Mucosa of descending colon (tissue), 3 donors: ENCODE data around the gene CHRD. TPM values are rescaled to one million over a fixed set of nuclear protein-coding genes. Genes with fewer than 3 reads are reported as not detected.

ENCODE experiments used
- ATAC-seq: fragments of 200-7000 bp; cut with Tn5 transposase; one replicate; pipeline ENCODE4 v1.9.1; 2020; ENCODE audit warnings: mild to moderate bottlenecking, moderate library complexity
- DNase-seq, 3 donors: peaks; one replicate each; pipeline ENCODE4 v3.0.0-alpha.2; 2020
- H3K36me3 ChIP-seq: fragments of 200-600 bp; one replicate; pipeline ENCODE4 v1.8.0; 2021; ENCODE audit warnings: low read depth, mild to moderate bottlenecking
- H3K4me1 ChIP-seq: fragments of 200-600 bp; one replicate; pipeline ENCODE4 v1.8.0; 2021; ENCODE audit warnings: low read depth, mild to moderate bottlenecking
- H3K4me3 ChIP-seq: fragments of 200-600 bp; one replicate; pipeline ENCODE4 v1.8.0; 2021; ENCODE audit warnings: mild to moderate bottlenecking
- H3K9me3 ChIP-seq: fragments of 200-600 bp; one replicate; pipeline ENCODE4 v1.8.0; 2021; ENCODE audit warnings: mild to moderate bottlenecking
- CTCF ChIP-seq: fragments of 200-600 bp; IDR thresholded peaks from one replicate; pipeline ENCODE4 v1.8.0; 2022; ENCODE audit warnings: antibody characterized with exemption, mild to moderate bottlenecking
- intact Hi-C, 2 donors: fragments of 100-400 bp; cut with DNase I in 1 of 2; cut with micrococcal nuclease in 1 of 2; formaldehyde crosslinking; loops; one replicate each; pipeline versions ENCODE4 v1.11.0 to v1.11.1; 2022; cut with DNase I, micrococcal nuclease
- total RNA-seq, 3 donors: library from RNA; stranded (reverse); fragmentation: NEBNext Ultra II Directional in 2 of 3; extraction: Animal tissue kit (Norgen Biotek cat#: 25700) in 2 of 3; gene quantifications; one replicate each; pipeline versions ENCODE4 v1.2.1 to v1.2.4, GENCODE V29; 2021 to 2023
- donor health status: DM: no; HTN: no; CAD: no; lungs with moderate emphysema.
- donor health status: DM: no; HTN: no; CAD: no.
- donor health status: DM: no; HTN: yes; CAD: no.

CHRD gene
- total RNA-seq, 3 donors from 2014 or later, result 1.1 to 8.7 (median 2.8) TPM

- Histone ChIP-seq H3K9me3 (no peaks in the 10 kb centered on the region), H3K36me3 (no peaks in the 10 kb centered on the region), H3K4me1 (peaks cover 29% of the 10 kb centered on the region), H3K4me3 (no peak overlapping the region)
- no peak for DNase-seq
- intact Hi-C loops, result no loop called here
- no peak for ATAC-seq
- no peak for TF ChIP-seq CTCF
Observed at GRCh38 chr3:184350618-184351017, 29.2 kb upstream of the CHRD start.

- no peaks in the 10 kb centered on the region for H3K36me3 ChIP-seq
- no peak overlapping the region for H3K4me3 ChIP-seq
- no peak for TF ChIP-seq CTCF
- H3K4me1 ChIP-seq, result peaks cover 22% of the 10 kb centered on the region
- peak; percentile 2 for ATAC-seq
- H3K9me3 ChIP-seq, result no peaks in the 10 kb centered on the region
- intact Hi-C loops, result no loop called here
- DNase-seq, result peak in 1 of 3 donors; percentile 50
Observed at GRCh38 chr3:184351511-184352148, 28.2 kb upstream of the CHRD start.

GRCh38 chr3:184352149-184352785 is 27.6 kb upstream of the CHRD start:
- H3K4me1 ChIP-seq, result peaks cover 22% of the 10 kb centered on the region
- ATAC-seq, result peak; percentile 94
- no peak overlapping the region for H3K4me3 ChIP-seq
- no peaks in the 10 kb centered on the region for H3K9me3 ChIP-seq
- DNase-seq, result peak; percentile 83 to 96 (median 84)
- no peak for TF ChIP-seq CTCF
- H3K36me3 ChIP-seq, result no peaks in the 10 kb centered on the region
- intact Hi-C loops, result no loop called here

- intact Hi-C loops, result no loop called here
- Histone ChIP-seq H3K4me1 (peaks cover 22% of the 10 kb centered on the region), H3K36me3 (no peaks in the 10 kb centered on the region), H3K4me3 (no peak overlapping the region), H3K9me3 (no peaks in the 10 kb centered on the region)
- peak; percentile 2 for ATAC-seq
- no peak for TF ChIP-seq CTCF
- no peak for DNase-seq
Observed at GRCh38 chr3:184352897-184353545, 26.8 kb upstream of the CHRD start.

GRCh38 chr3:184353546-184353941 is 26.3 kb upstream of the CHRD start:
- H3K4me1 ChIP-seq, result peaks cover 22% of the 10 kb centered on the region
- TF ChIP-seq CTCF, result no peak
- no peaks in the 10 kb centered on the region for H3K9me3 ChIP-seq
- no peaks in the 10 kb centered on the region for H3K36me3 ChIP-seq
- DNase-seq (no peak), ATAC-seq (no peak)
- no peak overlapping the region for H3K4me3 ChIP-seq
- intact Hi-C loops, result no loop called here
